AG09319 (cell line): ENCODE measurements around the gene NBPF6.
A peak's percentile ranks its signal among the peaks of the same experiment; 100 is the strongest.
"Not testable (repeated sequence)": the region's sequence is repeated elsewhere in the genome, so short reads cannot be mapped to it uniquely, and the experiment has no call there.

Source experiments
- DNase-seq: peaks from one replicate; pipeline ENCODE4 v3.0.0-alpha.2; 2010; ENCODE audit warnings: low read depth; ENCODE audit errors: extremely low read depth
- CTCF ChIP-seq: IDR thresholded peaks from 2 replicates; pipeline ENCODE4 v1.5.1; 2011; ENCODE audit warnings: low read depth, mild to moderate bottlenecking, inconsistent platforms, low read length, moderate library complexity

Gene NBPF6

GRCh38 chr1:108505763-108506070 lies 55.6 kb downstream of the NBPF6 start:
- TF ChIP-seq CTCF = no peak
- no peak for DNase-seq

- no peak for DNase-seq
- no peak for TF ChIP-seq CTCF
Observed at GRCh38 chr1:108511764-108512163, 61.6 kb downstream of the NBPF6 start.

GRCh38 chr1:108512239-108513043 lies 62.3 kb downstream of the NBPF6 start:
- peak; percentile 79 for TF ChIP-seq CTCF
- no peak for DNase-seq

- TF ChIP-seq CTCF = no peak
- DNase-seq = no peak
Observed at GRCh38 chr1:108513044-108513415, 62.9 kb downstream of the NBPF6 start.

- not testable (repeated sequence) for DNase-seq
Observed at GRCh38 chr1:108513914-108514313, 63.8 kb downstream of the NBPF6 start.

- DNase-seq = not testable (repeated sequence)
Observed at GRCh38 chr1:108517301-108517897, 67.3 kb downstream of the NBPF6 start.
